ENCODE data around the gene AQP1.

DNA sequence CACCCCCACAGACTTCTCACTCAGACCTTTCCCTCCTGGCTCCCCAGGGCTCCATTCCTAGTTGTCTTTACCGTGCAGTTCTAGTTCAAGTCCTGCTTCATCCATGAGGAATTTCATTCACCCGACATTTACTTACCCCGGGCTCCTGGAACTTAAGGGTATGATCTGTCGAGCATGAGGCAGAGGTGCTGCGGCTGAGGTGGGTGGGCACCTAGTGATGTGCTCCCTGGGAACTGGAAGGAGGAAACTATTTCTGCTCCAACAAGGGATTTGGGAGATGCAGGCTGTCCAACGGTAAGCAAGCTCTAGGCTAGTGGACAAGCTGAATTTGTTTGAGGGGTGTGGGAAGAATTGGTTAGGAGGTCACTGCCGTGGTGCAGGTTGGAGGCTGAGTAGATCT is 30.2 kb upstream of the AQP1 start:
- TF ChIP-seq POLR2AphosphoS5 (IDR thresholded peaks at IDR 0.05), result no peak
- TF ChIP-seq, protein P1, sequence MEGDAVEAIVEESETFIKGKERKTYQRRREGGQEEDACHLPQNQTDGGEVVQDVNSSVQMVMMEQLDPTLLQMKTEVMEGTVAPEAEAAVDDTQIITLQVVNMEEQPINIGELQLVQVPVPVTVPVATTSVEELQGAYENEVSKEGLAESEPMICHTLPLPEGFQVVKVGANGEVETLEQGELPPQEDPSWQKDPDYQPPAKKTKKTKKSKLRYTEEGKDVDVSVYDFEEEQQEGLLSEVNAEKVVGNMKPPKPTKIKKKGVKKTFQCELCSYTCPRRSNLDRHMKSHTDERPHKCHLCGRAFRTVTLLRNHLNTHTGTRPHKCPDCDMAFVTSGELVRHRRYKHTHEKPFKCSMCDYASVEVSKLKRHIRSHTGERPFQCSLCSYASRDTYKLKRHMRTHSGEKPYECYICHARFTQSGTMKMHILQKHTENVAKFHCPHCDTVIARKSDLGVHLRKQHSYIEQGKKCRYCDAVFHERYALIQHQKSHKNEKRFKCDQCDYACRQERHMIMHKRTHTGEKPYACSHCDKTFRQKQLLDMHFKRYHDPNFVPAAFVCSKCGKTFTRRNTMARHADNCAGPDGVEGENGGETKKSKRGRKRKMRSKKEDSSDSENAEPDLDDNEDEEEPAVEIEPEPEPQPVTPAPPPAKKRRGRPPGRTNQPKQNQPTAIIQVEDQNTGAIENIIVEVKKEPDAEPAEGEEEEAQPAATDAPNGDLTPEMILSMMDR (IDR thresholded peaks at IDR 0.05), result no peak
